SK-N-SH treated with all-trans-retinoic acid at 6 μM for 48 hours (cell line): ENCODE measurements around the gene CTNNBL1.

Experiments used
- ATAC-seq: fragments of 200-7000 bp; cut with Tn5 transposase; 3 replicates; pipeline ENCODE4 v1.9.1; 2020; ENCODE audit warnings: mild to moderate bottlenecking, moderate library complexity
- ARNTL ChIP-seq: fragments of 450-650 bp; formaldehyde crosslinking; IDR thresholded peaks from 2 replicates; pipeline ENCODE4 v1.5.0; 2020; ENCODE audit warnings: low read depth, mild to moderate bottlenecking, moderate library complexity, borderline replicate concordance
- BACH2 ChIP-seq: fragments of 250-450 bp; sonication (Bioruptor Pico); IDR thresholded peaks from 2 replicates; pipeline ENCODE4 v1.9.0; 2021; ENCODE audit warnings: mild to moderate bottlenecking, borderline replicate concordance
- CSDC2 ChIP-seq: fragments of 250-450 bp; sonication (Bioruptor Pico); IDR thresholded peaks from 2 replicates; pipeline ENCODE4 v1.5.0; 2020; ENCODE audit warnings: mild to moderate bottlenecking, moderate library complexity
- ESRRG ChIP-seq: fragments of 250-450 bp; sonication (Bioruptor Pico); IDR thresholded peaks from 2 replicates; pipeline ENCODE4 v1.6.1; 2021; ENCODE audit warnings: mild to moderate bottlenecking
- GLIS3 ChIP-seq: fragments of 250-450 bp; sonication (Bioruptor Pico); IDR thresholded peaks from 2 replicates; pipeline ENCODE4 v1.5.0; 2020; ENCODE audit warnings: mild to moderate bottlenecking, moderate library complexity
- ISL1 ChIP-seq: fragments of 250-450 bp; sonication (Bioruptor Pico); IDR thresholded peaks from 2 replicates; pipeline ENCODE4 v2.1.2; 2022; ENCODE audit warnings: mild to moderate bottlenecking, moderate library complexity
- OSR1 ChIP-seq: fragments of 250-450 bp; sonication (Bioruptor Pico); IDR thresholded peaks from 2 replicates; pipeline ENCODE4 v1.8.0; 2022; ENCODE audit warnings: moderate library complexity, mild to moderate bottlenecking, inconsistent platforms
- PPARA ChIP-seq: fragments of 250-450 bp; sonication (Bioruptor Pico); IDR thresholded peaks from 2 replicates; pipeline ENCODE4 v1.5.0; 2020; ENCODE audit warnings: mild to moderate bottlenecking, borderline replicate concordance
- RARB ChIP-seq: fragments of 250-450 bp; sonication (Bioruptor Pico); IDR thresholded peaks from 2 replicates; pipeline ENCODE4 v1.8.0; 2021; ENCODE audit warnings: mild to moderate bottlenecking, moderate library complexity
- TCF4 ChIP-seq: fragments of 250-450 bp; sonication (Bioruptor Pico); IDR thresholded peaks from 2 replicates; pipeline ENCODE4 v1.8.0; 2021; ENCODE audit warnings: mild to moderate bottlenecking, moderate library complexity, borderline replicate concordance
- TOX ChIP-seq: fragments of 250-450 bp; sonication (Bioruptor Pico); IDR thresholded peaks from 2 replicates; pipeline ENCODE4 v1.8.0; 2021; ENCODE audit warnings: mild to moderate bottlenecking, moderate library complexity, borderline replicate concordance
- ZC3H10 ChIP-seq: fragments of 250-450 bp; sonication (Bioruptor Pico); IDR thresholded peaks from 2 replicates; pipeline ENCODE4 v1.5.1; 2021; ENCODE audit warnings: mild to moderate bottlenecking, moderate library complexity
- ZFP3 ChIP-seq: fragments of 250-450 bp; sonication (Bioruptor Pico); IDR thresholded peaks from 2 replicates; pipeline ENCODE4 v1.5.0; 2020; ENCODE audit warnings: mild to moderate bottlenecking, moderate library complexity
- ZFP30 ChIP-seq: fragments of 450-650 bp; formaldehyde crosslinking; IDR thresholded peaks from 2 replicates; pipeline ENCODE4 v1.5.0; 2022; ENCODE audit warnings: mild to moderate bottlenecking, moderate library complexity
- ZNF565 ChIP-seq: fragments of 450-650 bp; formaldehyde crosslinking; conservative IDR thresholded peaks from 2 replicates; pipeline ENCODE4 v1.5.0; 2020; ENCODE audit warnings: low read depth, mild to moderate bottlenecking, moderate library complexity
- ZNF8 ChIP-seq: fragments of 450-650 bp; formaldehyde crosslinking; IDR thresholded peaks from 2 replicates; pipeline ENCODE4 v1.5.0; 2020; ENCODE audit warnings: mild to moderate bottlenecking, moderate library complexity
- TF ChIP-seq, protein P1 (sequence below): fragments of 250-450 bp; sonication (Bioruptor Pico); IDR thresholded peaks from 2 replicates; pipeline ENCODE4 v1.5.1; 2021; ENCODE audit warnings: mild to moderate bottlenecking, moderate library complexity
- TF ChIP-seq, protein P2 (sequence below): fragments of 250-450 bp; sonication (Bioruptor Pico); IDR thresholded peaks from 2 replicates; pipeline ENCODE4 v1.5.1; 2020; ENCODE audit warnings: low read depth, mild to moderate bottlenecking, moderate library complexity
- TF ChIP-seq, protein P3 (sequence below): fragments of 250-450 bp; sonication (Bioruptor Pico); IDR thresholded peaks from 2 replicates; pipeline ENCODE4 v1.8.0; 2020; ENCODE audit warnings: mild to moderate bottlenecking, moderate library complexity, borderline replicate concordance
- TF ChIP-seq, protein P4 (sequence below): fragments of 250-450 bp; sonication (Bioruptor Pico); IDR thresholded peaks from 2 replicates; pipeline ENCODE4 v1.5.0; 2020; ENCODE audit warnings: mild to moderate bottlenecking, moderate library complexity

CTNNBL1 gene

DNA sequence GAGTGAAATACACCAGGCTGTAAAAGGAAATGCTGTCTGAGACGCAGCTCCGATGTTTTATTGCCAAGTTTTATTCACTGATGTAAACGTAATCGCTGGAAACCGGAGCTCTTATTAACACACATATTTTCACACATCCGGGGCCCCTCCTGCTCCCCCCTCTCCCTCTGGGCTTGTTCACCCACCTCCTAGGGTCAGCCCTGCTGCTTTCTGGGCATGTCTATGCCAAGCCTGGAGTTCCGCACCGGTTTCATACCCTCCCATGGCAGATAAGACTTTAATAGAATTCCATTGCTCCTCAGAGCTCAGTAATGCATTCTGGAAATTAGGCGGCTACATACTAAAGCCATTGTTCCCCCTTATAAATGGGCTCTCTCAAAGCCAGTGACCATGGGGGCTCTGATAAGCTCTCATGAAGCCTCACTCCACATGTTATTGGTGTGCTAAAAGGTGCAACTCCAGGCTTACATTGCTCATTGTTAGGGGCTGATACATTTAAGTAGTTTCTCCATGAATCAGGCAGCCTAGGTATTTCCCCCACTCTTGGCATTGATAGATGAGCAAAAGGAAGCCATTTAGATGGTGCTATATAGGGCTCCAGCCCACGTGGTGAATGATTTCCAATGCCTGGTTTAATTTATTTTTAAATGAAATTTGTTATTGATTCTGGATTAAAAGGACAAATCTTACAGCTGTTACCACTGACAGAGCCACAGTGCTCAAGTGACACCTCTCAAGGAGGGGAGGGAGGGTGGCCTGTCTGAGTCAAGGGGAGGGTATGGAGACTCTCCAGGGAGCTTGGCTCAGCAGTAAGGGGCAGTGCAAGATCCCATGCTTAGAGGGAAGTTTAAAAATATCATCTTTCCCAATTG lies 204.6 kb downstream of the CTNNBL1 start:
- TF ChIP-seq GLIS3 (no peak), ZNF565 (CRISPR knock-in tag) (no peak), ZNF8 (CRISPR knock-in tag) (no peak), ZC3H10 (CRISPR knock-in tag) (no peak)
- ATAC-seq = no peak

DNA sequence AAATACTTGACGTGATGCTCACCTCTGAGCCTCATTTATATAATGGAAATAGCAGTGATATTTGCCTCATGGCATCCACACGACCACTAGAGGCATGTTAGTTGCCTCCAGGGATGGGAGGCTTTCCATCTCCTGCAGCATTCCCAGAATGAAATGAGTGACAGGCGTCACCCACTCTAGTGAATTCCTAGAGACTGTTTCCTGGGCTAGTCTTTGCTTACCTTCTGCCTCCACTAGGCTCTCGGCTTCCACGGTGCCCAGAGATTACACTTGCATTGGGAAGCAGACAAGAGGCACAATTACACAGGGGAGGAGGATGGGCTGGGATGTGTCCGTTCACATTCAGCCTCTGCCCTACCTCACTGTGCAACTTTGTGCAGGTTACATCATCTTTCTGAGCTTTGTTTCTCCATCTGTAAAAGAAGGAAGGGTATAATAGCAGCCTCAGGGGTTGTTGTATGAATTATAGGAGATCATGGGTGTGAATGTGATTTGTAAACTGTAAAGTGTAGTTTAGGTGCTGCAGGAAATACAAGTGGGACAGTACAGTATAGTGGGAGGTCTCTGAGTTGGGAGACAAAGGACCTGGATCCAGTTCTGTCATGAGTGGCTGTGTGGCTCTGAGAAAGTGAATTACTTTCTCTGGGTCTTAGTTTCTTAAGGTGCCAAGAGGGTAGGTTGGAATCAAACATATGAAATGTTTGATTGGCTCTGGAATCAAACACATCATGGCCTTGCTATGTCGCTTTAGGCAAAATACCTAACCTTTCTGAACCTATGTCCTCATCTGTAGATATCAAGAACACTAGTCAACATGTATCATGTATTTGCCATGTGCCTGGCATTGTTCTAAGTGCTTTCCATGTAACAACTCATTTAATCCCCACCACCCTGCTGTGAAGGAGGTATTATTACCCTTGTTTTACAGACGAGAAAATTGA lies 205.5 kb downstream of the CTNNBL1 start:
- no peak for TF ChIP-seq ISL1 (CRISPR knock-in tag)
- TF ChIP-seq ZFP30 (CRISPR knock-in tag) = no peak
- no peak for TF ChIP-seq GLIS3
- TF ChIP-seq PPARA (CRISPR knock-in tag) = no peak
- TF ChIP-seq, protein P1, sequence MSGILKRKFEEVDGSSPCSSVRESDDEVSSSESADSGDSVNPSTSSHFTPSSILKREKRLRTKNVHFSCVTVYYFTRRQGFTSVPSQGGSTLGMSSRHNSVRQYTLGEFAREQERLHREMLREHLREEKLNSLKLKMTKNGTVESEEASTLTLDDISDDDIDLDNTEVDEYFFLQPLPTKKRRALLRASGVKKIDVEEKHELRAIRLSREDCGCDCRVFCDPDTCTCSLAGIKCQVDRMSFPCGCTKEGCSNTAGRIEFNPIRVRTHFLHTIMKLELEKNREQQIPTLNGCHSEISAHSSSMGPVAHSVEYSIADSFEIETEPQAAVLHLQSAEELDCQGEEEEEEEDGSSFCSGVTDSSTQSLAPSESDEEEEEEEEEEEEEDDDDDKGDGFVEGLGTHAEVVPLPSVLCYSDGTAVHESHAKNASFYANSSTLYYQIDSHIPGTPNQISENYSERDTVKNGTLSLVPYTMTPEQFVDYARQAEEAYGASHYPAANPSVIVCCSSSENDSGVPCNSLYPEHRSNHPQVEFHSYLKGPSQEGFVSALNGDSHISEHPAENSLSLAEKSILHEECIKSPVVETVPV (CRISPR knock-in tag) = no peak
- no peak for TF ChIP-seq RARB (CRISPR knock-in tag)
- no peak for TF ChIP-seq ZFP3 (CRISPR knock-in tag)
- TF ChIP-seq, all 23 proteins: peak for 0
- no peak for ATAC-seq

DNA sequence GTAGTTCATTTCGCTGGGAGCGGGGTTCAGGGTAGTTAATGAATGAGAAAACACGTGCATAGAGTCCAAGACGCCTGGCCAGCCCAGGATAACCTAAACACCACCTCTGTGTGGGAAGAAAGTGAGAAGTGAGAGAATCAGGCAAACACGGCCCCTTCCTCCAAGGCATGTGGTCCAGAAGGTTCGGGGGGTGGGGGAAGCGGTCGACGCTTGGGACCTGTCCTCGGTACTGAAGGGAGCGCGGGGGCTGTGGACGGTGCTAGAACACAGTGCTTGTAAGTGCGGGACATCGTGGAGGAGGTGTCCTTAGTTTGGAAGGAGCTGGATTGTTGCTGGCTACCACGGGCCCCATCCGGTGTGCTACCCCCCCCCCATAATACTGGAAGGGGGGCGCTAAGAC lies 207.4 kb downstream of the CTNNBL1 start:
- ATAC-seq = no peak
- TF ChIP-seq ZFP30 (CRISPR knock-in tag) (no peak), ZC3H10 (CRISPR knock-in tag) (no peak), ARNTL (no peak), CSDC2 (CRISPR knock-in tag) (no peak), TCF4 (CRISPR knock-in tag) (no peak), BACH2 (CRISPR knock-in tag) (no peak), ISL1 (CRISPR knock-in tag) (no peak), RARB (CRISPR knock-in tag) (no peak), ZNF8 (CRISPR knock-in tag) (no peak), ZNF565 (CRISPR knock-in tag) (no peak), OSR1 (CRISPR knock-in tag) (no peak), ZFP3 (CRISPR knock-in tag) (no peak), TOX (CRISPR knock-in tag) (no peak), ESRRG (CRISPR knock-in tag) (no peak)
- TF ChIP-seq, protein P2, sequence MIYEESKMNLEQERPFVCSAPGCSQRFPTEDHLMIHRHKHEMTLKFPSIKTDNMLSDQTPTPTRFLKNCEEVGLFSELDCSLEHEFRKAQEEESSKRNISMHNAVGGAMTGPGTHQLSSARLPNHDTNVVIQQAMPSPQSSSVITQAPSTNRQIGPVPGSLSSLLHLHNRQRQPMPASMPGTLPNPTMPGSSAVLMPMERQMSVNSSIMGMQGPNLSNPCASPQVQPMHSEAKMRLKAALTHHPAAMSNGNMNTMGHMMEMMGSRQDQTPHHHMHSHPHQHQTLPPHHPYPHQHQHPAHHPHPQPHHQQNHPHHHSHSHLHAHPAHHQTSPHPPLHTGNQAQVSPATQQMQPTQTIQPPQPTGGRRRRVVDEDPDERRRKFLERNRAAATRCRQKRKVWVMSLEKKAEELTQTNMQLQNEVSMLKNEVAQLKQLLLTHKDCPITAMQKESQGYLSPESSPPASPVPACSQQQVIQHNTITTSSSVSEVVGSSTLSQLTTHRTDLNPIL = no peak
- TF ChIP-seq, protein P1 (CRISPR knock-in tag) = no peak
- TF ChIP-seq, protein P3, sequence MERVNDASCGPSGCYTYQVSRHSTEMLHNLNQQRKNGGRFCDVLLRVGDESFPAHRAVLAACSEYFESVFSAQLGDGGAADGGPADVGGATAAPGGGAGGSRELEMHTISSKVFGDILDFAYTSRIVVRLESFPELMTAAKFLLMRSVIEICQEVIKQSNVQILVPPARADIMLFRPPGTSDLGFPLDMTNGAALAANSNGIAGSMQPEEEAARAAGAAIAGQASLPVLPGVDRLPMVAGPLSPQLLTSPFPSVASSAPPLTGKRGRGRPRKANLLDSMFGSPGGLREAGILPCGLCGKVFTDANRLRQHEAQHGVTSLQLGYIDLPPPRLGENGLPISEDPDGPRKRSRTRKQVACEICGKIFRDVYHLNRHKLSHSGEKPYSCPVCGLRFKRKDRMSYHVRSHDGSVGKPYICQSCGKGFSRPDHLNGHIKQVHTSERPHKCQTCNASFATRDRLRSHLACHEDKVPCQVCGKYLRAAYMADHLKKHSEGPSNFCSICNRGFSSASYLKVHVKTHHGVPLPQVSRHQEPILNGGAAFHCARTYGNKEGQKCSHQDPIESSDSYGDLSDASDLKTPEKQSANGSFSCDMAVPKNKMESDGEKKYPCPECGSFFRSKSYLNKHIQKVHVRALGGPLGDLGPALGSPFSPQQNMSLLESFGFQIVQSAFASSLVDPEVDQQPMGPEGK = no peak
- TF ChIP-seq, protein P4, sequence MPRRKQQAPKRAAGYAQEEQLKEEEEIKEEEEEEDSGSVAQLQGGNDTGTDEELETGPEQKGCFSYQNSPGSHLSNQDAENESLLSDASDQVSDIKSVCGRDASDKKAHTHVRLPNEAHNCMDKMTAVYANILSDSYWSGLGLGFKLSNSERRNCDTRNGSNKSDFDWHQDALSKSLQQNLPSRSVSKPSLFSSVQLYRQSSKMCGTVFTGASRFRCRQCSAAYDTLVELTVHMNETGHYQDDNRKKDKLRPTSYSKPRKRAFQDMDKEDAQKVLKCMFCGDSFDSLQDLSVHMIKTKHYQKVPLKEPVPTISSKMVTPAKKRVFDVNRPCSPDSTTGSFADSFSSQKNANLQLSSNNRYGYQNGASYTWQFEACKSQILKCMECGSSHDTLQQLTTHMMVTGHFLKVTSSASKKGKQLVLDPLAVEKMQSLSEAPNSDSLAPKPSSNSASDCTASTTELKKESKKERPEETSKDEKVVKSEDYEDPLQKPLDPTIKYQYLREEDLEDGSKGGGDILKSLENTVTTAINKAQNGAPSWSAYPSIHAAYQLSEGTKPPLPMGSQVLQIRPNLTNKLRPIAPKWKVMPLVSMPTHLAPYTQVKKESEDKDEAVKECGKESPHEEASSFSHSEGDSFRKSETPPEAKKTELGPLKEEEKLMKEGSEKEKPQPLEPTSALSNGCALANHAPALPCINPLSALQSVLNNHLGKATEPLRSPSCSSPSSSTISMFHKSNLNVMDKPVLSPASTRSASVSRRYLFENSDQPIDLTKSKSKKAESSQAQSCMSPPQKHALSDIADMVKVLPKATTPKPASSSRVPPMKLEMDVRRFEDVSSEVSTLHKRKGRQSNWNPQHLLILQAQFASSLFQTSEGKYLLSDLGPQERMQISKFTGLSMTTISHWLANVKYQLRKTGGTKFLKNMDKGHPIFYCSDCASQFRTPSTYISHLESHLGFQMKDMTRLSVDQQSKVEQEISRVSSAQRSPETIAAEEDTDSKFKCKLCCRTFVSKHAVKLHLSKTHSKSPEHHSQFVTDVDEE (CRISPR knock-in tag) = no peak
